ENCODE data around the gene FAF1. TPM values are rescaled to one million over a fixed set of nuclear protein-coding genes. Genes with fewer than 3 reads are reported as not detected.
A peak's percentile ranks its signal among the peaks of the same experiment; 100 is the strongest.

The FAF1 gene
- total RNA-seq, 2 experiments from 2014 or later: 84.6 to 88.2 TPM

- H3K9me3 Mint-ChIP-seq: peaks cover 17% of the 10 kb centered on the region
- H3K36me3 Mint-ChIP-seq (ENCODE audit: low read depth): peaks cover 18% of the 10 kb centered on the region
Observed at GRCh38 chr1:50622259-50622658, 337.8 kb downstream of the FAF1 start.

GRCh38 chr1:50620680-50621329 lies 339.3 kb downstream of the FAF1 start:
- CTCF ChIA-PET: no interaction called here
- Mint-ChIP-seq H3K4me1 (no peaks in the 10 kb centered on the region), H3K36me3 (ENCODE audit: low read depth) (peaks cover 18% of the 10 kb centered on the region), H3K9me3 (peaks cover 19% of the 10 kb centered on the region), H3K4me3 (no peak overlapping the region), H3K27me3 (no peaks in the 10 kb centered on the region), H3K27ac (no peak overlapping the region)
- POLR2A ChIA-PET: no interaction called here
- no peak for DNase-seq

More at GRCh38 chr1:50622259-50622658, 337.8 kb downstream of the FAF1 start:
- POLR2A ChIA-PET: no interaction called here
- Mint-ChIP-seq H3K4me1 (no peaks in the 10 kb centered on the region), H3K27me3 (no peaks in the 10 kb centered on the region), H3K27ac (no peak overlapping the region), H3K4me3 (no peak overlapping the region)
- CTCF ChIA-PET: interaction anchor here (0.6 kb wide), 2 partner anchors 17 to 1921 kb away, joined by 3 read pairs; no protein-coding TSS in a partner anchor
- DNase-seq: no peak

- peaks cover 4% of the 10 kb centered on the region for H3K4me1 Mint-ChIP-seq
- H3K27me3 Mint-ChIP-seq: no peaks in the 10 kb centered on the region
- peaks cover 7% of the 10 kb centered on the region for H3K36me3 Mint-ChIP-seq (ENCODE audit: low read depth)
- no peak overlapping the region for H3K4me3 Mint-ChIP-seq
- no peak overlapping the region for H3K27ac Mint-ChIP-seq
- CTCF ChIA-PET: interaction anchor here (0.6 kb wide), 2 partner anchors 127 to 134 kb away, joined by 3 read pairs; no protein-coding TSS in a partner anchor
- H3K9me3 Mint-ChIP-seq: peaks cover 12% of the 10 kb centered on the region
- POLR2A ChIA-PET: no interaction called here
- DNase-seq: no peak
Observed at GRCh38 chr1:50615036-50615750, 344.9 kb downstream of the FAF1 start.

GRCh38 chr1:50611675-50612074 lies 348.4 kb downstream of the FAF1 start:
- CTCF ChIA-PET: no interaction called here
- Mint-ChIP-seq H3K9me3 (peaks cover 5% of the 10 kb centered on the region), H3K4me1 (peaks cover 4% of the 10 kb centered on the region), H3K36me3 (ENCODE audit: low read depth) (peaks cover 1% of the 10 kb centered on the region), H3K27ac (no peak overlapping the region), H3K4me3 (no peak overlapping the region), H3K27me3 (no peaks in the 10 kb centered on the region)
- POLR2A ChIA-PET: no interaction called here
- no peak for DNase-seq

DNA sequence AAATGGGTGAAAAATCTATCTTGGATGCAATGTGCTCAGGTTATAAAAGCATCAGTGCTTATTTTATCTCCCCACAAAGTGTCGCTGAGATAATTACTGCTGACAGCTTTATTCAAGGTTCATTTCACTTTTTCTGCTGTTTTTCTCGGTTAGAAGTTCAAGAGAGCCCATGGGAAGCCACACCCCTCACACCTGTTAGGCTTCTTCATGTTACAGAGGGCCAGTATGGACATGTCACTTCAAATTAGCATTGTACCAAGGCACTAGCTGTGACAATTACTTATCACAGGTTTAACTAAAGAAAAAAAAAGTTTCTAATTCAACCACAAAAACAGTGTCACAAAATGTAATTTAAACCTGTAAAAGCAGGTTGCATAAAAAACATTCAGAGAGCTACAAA lies 349.5 kb downstream of the FAF1 start:
- H3K36me3 Mint-ChIP-seq (ENCODE audit: low read depth): peaks cover 1% of the 10 kb centered on the region
- peaks cover 3% of the 10 kb centered on the region for H3K9me3 Mint-ChIP-seq
- peaks cover 4% of the 10 kb centered on the region for H3K4me1 Mint-ChIP-seq
- DNase-seq: no peak
- H3K4me3 Mint-ChIP-seq: no peak overlapping the region
- H3K27ac Mint-ChIP-seq: no peak overlapping the region
- H3K27me3 Mint-ChIP-seq: no peaks in the 10 kb centered on the region
- CTCF ChIA-PET: no interaction called here
- POLR2A ChIA-PET: no interaction called here

- Mint-ChIP-seq H3K27ac (no peak overlapping the region), H3K4me1 (peaks cover 4% of the 10 kb centered on the region), H3K4me3 (no peak overlapping the region), H3K27me3 (no peaks in the 10 kb centered on the region), H3K9me3 (no peaks in the 10 kb centered on the region), H3K36me3 (ENCODE audit: low read depth) (peaks cover 1% of the 10 kb centered on the region)
- POLR2A ChIA-PET: no interaction called here
- CTCF ChIA-PET: interaction anchor here (0.6 kb wide), 1 partner anchor 247 kb away, joined by 4 read pairs; no protein-coding TSS in a partner anchor
- no peak for DNase-seq
Observed at GRCh38 chr1:50609508-50609907, 350.6 kb downstream of the FAF1 start.

DNA sequence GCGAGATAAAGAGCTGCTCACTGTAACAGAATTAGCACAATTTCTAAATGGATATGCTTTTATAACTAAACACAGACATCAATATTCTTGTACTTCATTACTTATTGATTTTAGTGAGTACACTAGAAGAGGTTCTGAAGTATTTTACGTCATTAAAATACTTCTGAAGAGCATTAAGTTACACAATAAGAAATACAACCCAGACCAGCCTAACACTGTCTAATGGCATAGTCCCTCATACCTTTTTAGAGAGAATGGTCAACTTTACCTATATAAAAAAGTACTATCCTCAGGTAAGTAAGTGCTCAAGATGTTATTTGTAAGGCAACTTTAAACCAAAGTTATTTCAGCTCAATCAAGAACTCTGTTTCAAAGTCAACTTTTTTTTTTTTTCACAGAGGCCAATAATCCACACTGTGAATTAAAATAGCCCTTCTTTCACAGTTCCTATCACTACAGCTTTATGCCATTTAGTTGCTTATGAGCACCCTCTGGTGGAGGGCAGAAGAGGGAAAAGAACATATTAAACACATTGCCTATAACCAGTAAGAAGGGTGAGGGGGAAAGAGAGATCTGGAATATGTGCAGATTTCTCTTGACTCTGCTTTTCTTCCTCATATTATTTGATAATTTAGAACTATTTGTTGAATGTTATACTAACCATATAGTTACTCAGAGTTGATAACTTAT lies 354.7 kb downstream of the FAF1 start:
- DNase-seq: peak; percentile 34
- CTCF ChIA-PET: interaction anchor here (0.6 kb wide), 2 partner anchors 17 to 112 kb away, joined by 3 read pairs; no protein-coding TSS in a partner anchor
- POLR2A ChIA-PET: interaction anchor here (0.6 to 0.7 kb wide), 2 partner anchors 174 to 566 kb away, joined by 3 to 9 read pairs; no protein-coding TSS in a partner anchor

DNA sequence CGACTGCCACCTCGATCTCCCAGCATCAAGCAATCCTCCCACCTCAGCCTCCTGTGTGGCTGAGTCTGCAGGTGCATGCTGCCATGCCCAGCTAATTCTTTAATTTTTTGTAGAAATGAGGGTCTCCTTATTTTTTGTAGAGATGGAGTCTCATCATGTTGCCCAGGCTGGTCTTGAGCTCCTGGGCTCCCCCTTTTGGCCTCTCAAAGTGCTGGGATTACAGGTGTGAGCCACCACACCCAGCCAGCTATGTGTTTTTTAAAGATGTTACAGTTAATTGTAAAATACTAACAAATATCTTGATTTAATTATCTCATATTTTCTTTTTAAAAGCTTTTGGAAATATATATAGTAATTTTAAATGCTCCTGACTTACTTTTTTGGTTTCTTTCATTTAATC lies 355.5 kb downstream of the FAF1 start:
- peaks cover 1% of the 10 kb centered on the region for H3K36me3 Mint-ChIP-seq (ENCODE audit: low read depth)
- DNase-seq: no peak
- no peaks in the 10 kb centered on the region for H3K27me3 Mint-ChIP-seq
- CTCF ChIA-PET: no interaction called here
- no peak overlapping the region for H3K27ac Mint-ChIP-seq
- H3K4me1 Mint-ChIP-seq: peaks cover 4% of the 10 kb centered on the region
- POLR2A ChIA-PET: interaction anchor here (0.7 kb wide), 1 partner anchor 566 kb away, joined by 3 read pairs; no protein-coding TSS in a partner anchor
- no peaks in the 10 kb centered on the region for H3K9me3 Mint-ChIP-seq
- no peak overlapping the region for H3K4me3 Mint-ChIP-seq

More for the DNA sequence above, 354.7 kb downstream of the FAF1 start:
- Mint-ChIP-seq H3K9me3 (no peaks in the 10 kb centered on the region), H3K4me3 (no peak overlapping the region), H3K27me3 (no peaks in the 10 kb centered on the region), H3K4me1 (peaks cover 4% of the 10 kb centered on the region), H3K27ac (no peak overlapping the region), H3K36me3 (ENCODE audit: low read depth) (peaks cover 1% of the 10 kb centered on the region)

- Mint-ChIP-seq H3K27ac (no peak overlapping the region), H3K27me3 (no peaks in the 10 kb centered on the region), H3K36me3 (ENCODE audit: low read depth) (peaks cover 1% of the 10 kb centered on the region), H3K9me3 (no peaks in the 10 kb centered on the region), H3K4me1 (peaks cover 4% of the 10 kb centered on the region), H3K4me3 (no peak overlapping the region)
- DNase-seq: no peak
- POLR2A ChIA-PET: no interaction called here
- CTCF ChIA-PET: no interaction called here
Observed at GRCh38 chr1:50603274-50604271, 356.5 kb downstream of the FAF1 start.

DNA sequence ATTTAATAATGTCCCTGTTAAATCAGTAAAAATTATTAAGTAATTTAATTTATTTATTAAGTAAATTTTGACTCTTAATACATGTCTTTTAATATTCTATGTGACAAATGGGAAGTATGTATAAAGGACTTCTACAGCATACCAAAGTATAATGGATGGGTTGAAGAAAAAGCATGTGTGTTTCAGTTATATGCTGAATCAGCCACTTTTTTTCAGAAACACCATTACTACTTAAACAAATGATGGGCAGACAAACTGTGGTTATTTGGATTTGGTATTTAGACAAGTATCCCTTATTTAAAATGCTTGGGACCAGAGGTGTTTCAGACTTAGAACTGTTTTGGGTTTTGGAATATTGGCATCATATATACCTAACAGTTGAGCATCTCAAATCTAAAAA lies 360.5 kb downstream of the FAF1 start:
- H3K36me3 Mint-ChIP-seq (ENCODE audit: low read depth): peaks cover 4% of the 10 kb centered on the region
- no peaks in the 10 kb centered on the region for H3K27me3 Mint-ChIP-seq
- no peak overlapping the region for H3K27ac Mint-ChIP-seq
- peaks cover 4% of the 10 kb centered on the region for H3K4me1 Mint-ChIP-seq
- H3K4me3 Mint-ChIP-seq: no peak overlapping the region
- ChIA-PET POLR2A (no interaction called here), CTCF (no interaction called here)
- no peak for DNase-seq
- H3K9me3 Mint-ChIP-seq: no peaks in the 10 kb centered on the region

- Mint-ChIP-seq H3K4me1 (no peaks in the 10 kb centered on the region), H3K27me3 (no peaks in the 10 kb centered on the region), H3K27ac (no peak overlapping the region), H3K9me3 (no peaks in the 10 kb centered on the region), H3K4me3 (no peak overlapping the region), H3K36me3 (ENCODE audit: low read depth) (peaks cover 4% of the 10 kb centered on the region)
- POLR2A ChIA-PET: no interaction called here
- CTCF ChIA-PET: no interaction called here
- no peak for DNase-seq
Observed at GRCh38 chr1:50595874-50596273, 364.2 kb downstream of the FAF1 start.

GRCh38 chr1:50593515-50593914 lies 366.6 kb downstream of the FAF1 start:
- H3K9me3 Mint-ChIP-seq: no peaks in the 10 kb centered on the region
- H3K27me3 Mint-ChIP-seq: no peaks in the 10 kb centered on the region
- no peaks in the 10 kb centered on the region for H3K4me1 Mint-ChIP-seq
- ChIA-PET CTCF (no interaction called here), POLR2A (no interaction called here)
- H3K36me3 Mint-ChIP-seq (ENCODE audit: low read depth): peaks cover 4% of the 10 kb centered on the region
- no peak overlapping the region for H3K4me3 Mint-ChIP-seq
- H3K27ac Mint-ChIP-seq: no peak overlapping the region
- no peak for DNase-seq
